Suprapubic skin (tissue), 4 donors: ENCODE measurements around the gene MRC2. TPM values are rescaled to one million over a fixed set of nuclear protein-coding genes. Genes with fewer than 3 reads are reported as not detected.

Source experiments
- DNase-seq, 2 donors: peaks; one replicate each; pipeline ENCODE4 v3.0.0-alpha.2; 2019; ENCODE audit warnings: low spot score in 2 of 2
- H3K27ac ChIP-seq: fragments of 200-600 bp; sonication (generic); one replicate; pipeline ENCODE4 v1.5.1; 2019
- H3K27me3 ChIP-seq: fragments of 200-600 bp; sonication (generic); one replicate; pipeline ENCODE4 v1.5.1; 2019
- H3K36me3 ChIP-seq: fragments of 200-600 bp; sonication (generic); one replicate; pipeline ENCODE4 v1.5.1; 2019
- H3K4me1 ChIP-seq: fragments of 200-600 bp; sonication (generic); one replicate; pipeline ENCODE4 v1.5.1; 2019
- H3K4me3 ChIP-seq: fragments of 200-600 bp; sonication (generic); one replicate; pipeline ENCODE4 v1.5.1; 2019; ENCODE audit warnings: mild to moderate bottlenecking
- H3K9me3 ChIP-seq: fragments of 200-600 bp; sonication (generic); one replicate; pipeline ENCODE4 v1.5.1; 2019
- EP300 ChIP-seq: sonication (generic); formaldehyde crosslinking; IDR thresholded peaks from one replicate; pipeline ENCODE4 v1.6.1; 2017; ENCODE audit warnings: antibody characterized with exemption
- POLR2A ChIP-seq, 2 donors: fragments of 450-650 bp; IDR thresholded peaks; one replicate each; pipeline ENCODE4 v1.6.1; 2017; ENCODE audit warnings: antibody characterized with exemption in 2 of 2, mild to moderate bottlenecking in 2 of 2, moderate library complexity in 2 of 2
- POLR2AphosphoS5 ChIP-seq, 3 donors: sonication (generic); formaldehyde crosslinking; IDR thresholded peaks; one replicate each; pipeline ENCODE4 v1.6.1; 2017; ENCODE audit warnings: antibody characterized with exemption in 3 of 3
- WGBS: methylation state at CpG from one replicate; pipeline ENCODE4 v1.1.5; 2018; 5-methylcytosine and 5-hydroxymethylcytosine counted together
- total RNA-seq, 4 donors: library from RNA; depleted of rRNA; stranded (reverse); fragments of >200 nt; gene quantifications; one replicate each; pipeline ENCODE4 v1.1.0, GENCODE V29; 2016
- TF ChIP-seq, protein P1 (sequence below), 2 donors: fragments of 200-600 bp in 1 of 2; fragments of 450-650 bp in 1 of 2; sonication (generic) in 1 of 2; IDR thresholded peaks; one replicate each; pipeline ENCODE4 v1.5.1; 2016 to 2019; ENCODE audit warnings: antibody characterized with exemption in 2 of 2, mild to moderate bottlenecking in 1 of 2, moderate library complexity in 1 of 2

MRC2 gene
- total RNA-seq, 4 donors from 2014 or later, result 31.4 to 55.2 (median 37.1) TPM

DNA sequence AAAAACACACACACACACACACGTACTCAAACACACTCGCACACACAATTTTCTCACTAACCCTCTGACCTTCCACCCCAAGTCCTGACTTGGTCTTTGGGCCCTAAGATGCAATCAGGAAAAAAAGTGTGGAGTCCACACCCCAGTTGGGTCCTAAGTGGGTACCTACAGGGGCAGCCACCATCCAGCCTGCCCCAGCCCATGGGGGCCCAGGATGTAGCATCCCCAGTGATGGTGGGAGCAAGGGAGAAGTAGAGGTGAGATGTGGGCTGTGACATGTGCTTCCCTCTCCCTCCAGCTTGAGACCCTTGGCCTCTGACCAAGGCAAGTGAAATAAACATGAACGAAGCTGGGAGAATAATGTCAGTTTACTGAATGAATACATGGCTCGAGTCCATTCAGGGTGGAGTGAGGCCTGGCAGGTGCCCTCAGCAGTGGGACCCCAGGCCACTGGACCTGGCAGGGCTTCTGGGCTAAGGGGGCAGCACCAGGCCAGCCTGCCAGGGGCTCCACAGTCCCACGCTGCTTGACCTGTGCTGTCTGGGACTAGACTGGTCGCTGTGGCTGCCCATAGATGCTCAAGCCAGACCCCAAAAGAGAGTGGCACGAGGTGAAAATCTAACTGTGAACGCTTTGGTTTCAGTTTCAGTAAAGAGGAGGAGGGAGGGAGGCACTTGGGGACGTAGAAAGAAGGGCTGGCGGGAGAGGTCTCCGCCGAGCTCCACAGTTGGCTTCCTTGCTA lies 73.7 kb downstream of the MRC2 start:
- Histone ChIP-seq H3K4me3 (no peak overlapping the region), H3K27me3 (no peaks in the 10 kb centered on the region), H3K4me1 (peaks cover 31% of the 10 kb centered on the region), H3K27ac (no peak overlapping the region), H3K9me3 (no peaks in the 10 kb centered on the region), H3K36me3 (no peaks in the 10 kb centered on the region)
- DNase-seq, result no peak
- TF ChIP-seq POLR2A (IDR thresholded peaks at IDR 0.05) (no peak), EP300 (no peak), POLR2AphosphoS5 (IDR thresholded peaks at IDR 0.05) (no peak)
- TF ChIP-seq, protein P1, sequence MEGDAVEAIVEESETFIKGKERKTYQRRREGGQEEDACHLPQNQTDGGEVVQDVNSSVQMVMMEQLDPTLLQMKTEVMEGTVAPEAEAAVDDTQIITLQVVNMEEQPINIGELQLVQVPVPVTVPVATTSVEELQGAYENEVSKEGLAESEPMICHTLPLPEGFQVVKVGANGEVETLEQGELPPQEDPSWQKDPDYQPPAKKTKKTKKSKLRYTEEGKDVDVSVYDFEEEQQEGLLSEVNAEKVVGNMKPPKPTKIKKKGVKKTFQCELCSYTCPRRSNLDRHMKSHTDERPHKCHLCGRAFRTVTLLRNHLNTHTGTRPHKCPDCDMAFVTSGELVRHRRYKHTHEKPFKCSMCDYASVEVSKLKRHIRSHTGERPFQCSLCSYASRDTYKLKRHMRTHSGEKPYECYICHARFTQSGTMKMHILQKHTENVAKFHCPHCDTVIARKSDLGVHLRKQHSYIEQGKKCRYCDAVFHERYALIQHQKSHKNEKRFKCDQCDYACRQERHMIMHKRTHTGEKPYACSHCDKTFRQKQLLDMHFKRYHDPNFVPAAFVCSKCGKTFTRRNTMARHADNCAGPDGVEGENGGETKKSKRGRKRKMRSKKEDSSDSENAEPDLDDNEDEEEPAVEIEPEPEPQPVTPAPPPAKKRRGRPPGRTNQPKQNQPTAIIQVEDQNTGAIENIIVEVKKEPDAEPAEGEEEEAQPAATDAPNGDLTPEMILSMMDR (IDR thresholded peaks at IDR 0.05), result no peak
- 81% methylated on average over 12 of the region's 12 CpGs for WGBS

DNA sequence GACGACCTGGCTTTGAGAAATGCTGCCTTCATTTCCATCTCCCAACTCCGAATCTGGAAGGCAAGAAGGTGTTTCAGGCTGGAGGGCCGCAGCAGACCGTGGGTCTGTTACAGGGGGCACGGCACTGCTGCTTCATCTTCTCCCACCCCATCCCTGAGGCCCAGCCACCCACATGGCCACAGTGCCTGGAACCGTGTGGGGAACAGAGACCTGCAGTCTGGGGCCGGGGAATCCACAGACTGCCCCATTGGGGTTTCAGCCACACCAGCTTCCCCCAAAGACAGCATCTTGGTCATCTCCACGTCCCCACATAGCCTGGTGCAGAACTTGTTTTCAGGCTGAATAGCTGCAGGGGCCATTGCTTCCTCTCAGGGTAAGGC lies 74.2 kb downstream of the MRC2 start:
- 86% methylated on average over 8 of the region's 8 CpGs for WGBS
- Histone ChIP-seq H3K9me3 (no peaks in the 10 kb centered on the region), H3K36me3 (no peaks in the 10 kb centered on the region), H3K27ac (no peak overlapping the region), H3K27me3 (no peaks in the 10 kb centered on the region), H3K4me3 (no peak overlapping the region), H3K4me1 (peaks cover 31% of the 10 kb centered on the region)
- TF ChIP-seq POLR2AphosphoS5 (IDR thresholded peaks at IDR 0.05), result no peak
- TF ChIP-seq, protein P1 (IDR thresholded peaks at IDR 0.05), result no peak
- TF ChIP-seq POLR2A (IDR thresholded peaks at IDR 0.05), result no peak
- TF ChIP-seq EP300, result no peak
- DNase-seq, result no peak

DNA sequence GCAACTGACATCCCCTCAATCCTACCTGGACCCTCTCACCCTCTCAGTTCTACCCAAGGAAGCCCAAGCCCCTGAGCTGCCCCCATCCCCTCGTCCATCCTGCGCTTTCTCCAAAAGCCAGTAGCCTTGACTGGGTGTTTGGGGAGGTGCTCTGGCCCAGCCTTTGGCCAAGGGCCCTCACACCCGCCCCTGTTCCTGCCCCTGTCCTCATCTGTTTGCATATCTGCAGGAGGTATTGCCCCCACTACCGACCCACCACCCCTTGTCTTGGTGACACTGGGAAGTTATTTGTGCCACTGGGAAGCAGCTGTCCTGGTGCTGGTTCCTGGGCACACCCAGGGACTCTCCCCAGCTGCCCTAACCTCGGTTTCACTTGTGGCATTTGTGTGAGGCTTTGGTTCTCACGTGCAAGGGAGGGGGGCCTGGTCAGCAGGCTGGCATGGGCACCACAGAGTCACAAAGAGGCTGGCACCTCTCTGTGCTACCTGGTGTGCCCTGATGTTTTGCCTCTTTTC lies 75.3 kb downstream of the MRC2 start:
- 72% methylated on average over 6 of the region's 6 CpGs for WGBS
- no peak overlapping the region for H3K27ac ChIP-seq
- H3K9me3 ChIP-seq, result no peaks in the 10 kb centered on the region
- TF ChIP-seq POLR2AphosphoS5 (IDR thresholded peaks at IDR 0.05) (no peak), POLR2A (IDR thresholded peaks at IDR 0.05) (no peak), EP300 (no peak)
- TF ChIP-seq, protein P1 (IDR thresholded peaks at IDR 0.05), result no peak
- no peaks in the 10 kb centered on the region for H3K27me3 ChIP-seq
- H3K36me3 ChIP-seq, result no peaks in the 10 kb centered on the region
- peaks cover 29% of the 10 kb centered on the region for H3K4me1 ChIP-seq
- H3K4me3 ChIP-seq, result no peak overlapping the region
- no peak for DNase-seq

DNA sequence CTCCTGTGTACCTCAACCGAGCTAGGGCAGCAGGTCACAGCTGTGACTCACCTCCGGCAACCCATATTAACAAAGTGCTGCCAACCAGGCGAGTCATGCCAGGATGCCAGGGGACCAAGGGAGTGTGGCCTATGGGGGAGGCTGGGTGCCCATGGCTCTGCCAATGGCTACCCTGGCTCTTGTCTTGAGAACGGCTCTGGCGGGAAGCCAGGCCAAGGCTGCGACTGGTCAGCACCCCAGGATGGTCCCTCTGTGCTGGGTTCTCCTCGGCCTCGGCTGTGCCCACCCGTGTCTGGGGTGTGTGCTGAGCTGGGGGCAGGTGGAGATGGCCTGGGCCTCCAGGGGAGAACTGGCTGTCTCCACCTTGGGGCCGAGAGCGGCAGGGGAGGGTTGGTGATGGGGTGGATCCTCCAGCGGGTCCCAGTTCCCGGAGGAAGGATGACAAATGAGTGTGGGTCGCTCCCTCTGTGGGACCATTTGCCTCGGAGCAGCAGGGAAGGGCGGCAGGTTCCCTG lies 75.8 kb downstream of the MRC2 start:
- 20% methylated on average over 12 of the region's 16 CpGs for WGBS
- Histone ChIP-seq H3K4me1 (peaks cover 29% of the 10 kb centered on the region), H3K27me3 (no peaks in the 10 kb centered on the region), H3K4me3 (peak overlapping the region; percentile 83), H3K9me3 (no peaks in the 10 kb centered on the region), H3K36me3 (no peaks in the 10 kb centered on the region), H3K27ac (no peak overlapping the region)
- TF ChIP-seq POLR2A (IDR thresholded peaks at IDR 0.05), result no peak
- TF ChIP-seq EP300, result no peak
- no peak for TF ChIP-seq POLR2AphosphoS5 (IDR thresholded peaks at IDR 0.05)
- TF ChIP-seq, protein P1 (IDR thresholded peaks at IDR 0.05), result no peak
- peak in 1 of 2 donors; percentile 70 for DNase-seq

DNA sequence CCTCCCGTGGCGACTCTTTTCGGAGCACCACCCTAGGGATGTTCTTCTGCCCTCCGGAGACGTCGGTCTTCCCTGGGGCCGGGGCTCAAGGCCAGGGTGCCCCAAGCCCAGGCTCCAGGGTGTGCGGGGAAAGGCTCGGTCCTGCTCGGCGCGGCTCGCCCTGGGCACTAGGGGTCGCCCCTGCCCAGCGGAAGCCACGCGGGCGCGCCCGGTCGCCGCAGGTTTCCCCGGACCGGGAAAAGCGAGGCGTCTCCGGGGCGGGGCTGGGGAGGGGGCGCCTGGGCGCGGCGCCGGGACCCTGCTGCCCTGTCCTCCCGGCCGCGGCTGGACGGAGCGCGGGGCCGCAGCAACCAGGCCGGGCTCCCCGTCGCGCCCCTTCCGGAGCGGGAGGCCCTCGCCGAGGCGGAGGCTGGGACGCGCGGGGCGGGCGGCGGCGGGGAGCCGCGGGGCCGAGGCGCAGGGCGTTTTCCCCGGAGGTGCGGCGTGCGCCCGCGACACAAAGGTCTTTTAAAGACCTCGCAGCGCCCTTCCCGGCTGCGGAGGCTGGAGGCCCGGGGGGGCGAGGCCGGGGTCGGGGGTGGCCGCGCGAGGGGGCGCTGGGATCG lies 76.4 kb downstream of the MRC2 start:
- no peak for TF ChIP-seq POLR2AphosphoS5 (IDR thresholded peaks at IDR 0.05)
- TF ChIP-seq, protein P1 (IDR thresholded peaks at IDR 0.05), result peak; percentile 42 to 88
- no peaks in the 10 kb centered on the region for H3K27me3 ChIP-seq
- peak in 1 of 2 donors; percentile 83 for DNase-seq
- peaks cover 29% of the 10 kb centered on the region for H3K4me1 ChIP-seq
- no peaks in the 10 kb centered on the region for H3K36me3 ChIP-seq
- H3K4me3 ChIP-seq, result peak overlapping the region; percentile 83
- WGBS, result no CpG with 5 or more reads among the region's 80 CpGs
- peak overlapping the region; percentile 90 for H3K27ac ChIP-seq
- H3K9me3 ChIP-seq, result no peaks in the 10 kb centered on the region
